KBM-7 (cell line): ENCODE measurements around the gene C12orf43.

Experiments used
- DNase-seq: peaks from one replicate; pipeline ENCODE4 v3.0.0-alpha.2; 2015
- in situ Hi-C: fragments of 300-500 bp; cut with MboI; formaldehyde crosslinking; loops from 2 replicates; pipeline ENCODE4 v1.14.3; 2020; ENCODE audit warnings: low sequenced_read_pairs, low pct_unique_long_range_greater_than_20kb, mixed read lengths

Gene C12orf43

GRCh38 chr12:120981407-120981941 is 34.8 kb downstream of the C12orf43 start:
- in situ Hi-C loops, result no loop called here
- no peak for DNase-seq

GRCh38 chr12:120980800-120981368 is 35.4 kb downstream of the C12orf43 start:
- in situ Hi-C loops, result no loop called here

GRCh38 chr12:120979862-120980696 is 36.2 kb downstream of the C12orf43 start:
- DNase-seq, result no peak
- in situ Hi-C loops, result no loop called here

More at GRCh38 chr12:120980800-120981368, 35.4 kb downstream of the C12orf43 start:
- no peak for DNase-seq

GRCh38 chr12:120979220-120979861 is 36.9 kb downstream of the C12orf43 start:
- in situ Hi-C loops, result no loop called here

GRCh38 chr12:120978296-120979219 is 37.7 kb downstream of the C12orf43 start, which contains the start of gene HNF1A:
Gene HNF1A, plus strand, starts transcription at chr12:120978543. Its CDS starts 226 bp downstream, at chr12:120978769.
- DNase-seq, result no peak
- in situ Hi-C loops, result no loop called here

More at GRCh38 chr12:120979220-120979861, 36.9 kb downstream of the C12orf43 start:
- no peak for DNase-seq

GRCh38 chr12:120977531-120978295 is 38.6 kb downstream of the C12orf43 start:
- in situ Hi-C loops, result no loop called here
- no peak for DNase-seq

GRCh38 chr12:120972870-120973543 is 43.3 kb downstream of the C12orf43 start:
- DNase-seq, result no peak
- in situ Hi-C loops, result no loop called here

- DNase-seq, result peak; percentile 94
- in situ Hi-C loops, result no loop called here
Measured at GRCh38 chr12:120971299-120972180, 44.7 kb downstream of the C12orf43 start.

- no peak for DNase-seq
- in situ Hi-C loops, result no loop called here
Measured at GRCh38 chr12:120970310-120970709, 46.0 kb downstream of the C12orf43 start.

GRCh38 chr12:120965534-120966091 is 50.7 kb downstream of the C12orf43 start:
- in situ Hi-C loops, result no loop called here
- DNase-seq, result no peak

GRCh38 chr12:120964298-120964697 is 52.0 kb downstream of the C12orf43 start:
- no peak for DNase-seq
- in situ Hi-C loops, result no loop called here

- in situ Hi-C loops, result no loop called here
- DNase-seq, result no peak
Measured at GRCh38 chr12:120962532-120963020, 53.7 kb downstream of the C12orf43 start.

GRCh38 chr12:120961604-120962531 is 54.4 kb downstream of the C12orf43 start:
- no peak for DNase-seq
- in situ Hi-C loops, result no loop called here

GRCh38 chr12:120960657-120961056 is 55.6 kb downstream of the C12orf43 start:
- in situ Hi-C loops, result no loop called here
- DNase-seq, result no peak
